ENCODE data around the gene CILP2.

DNA sequence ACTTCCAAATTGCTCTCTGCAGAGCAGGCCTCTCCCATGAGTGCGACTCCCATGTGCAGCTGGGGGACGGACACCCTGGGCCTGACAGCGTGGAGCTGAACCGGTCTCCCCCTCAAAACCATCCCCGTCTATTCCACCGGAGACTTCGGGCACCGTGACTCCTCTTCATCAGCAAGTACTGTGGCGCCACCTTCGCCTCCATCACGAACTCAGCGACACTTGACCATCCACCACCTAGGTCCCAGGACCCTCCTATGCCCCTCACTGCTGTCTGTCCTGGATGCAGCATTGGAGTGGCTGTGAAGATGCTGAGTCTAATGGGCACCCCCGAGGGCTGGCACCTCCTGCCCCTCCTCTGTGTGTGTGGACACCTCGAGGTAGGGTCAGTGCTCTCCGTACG is 20.6 kb downstream of the CILP2 start:
- TF ChIP-seq POLR2AphosphoS5 (IDR thresholded peaks at IDR 0.05; ENCODE audit: borderline replicate concordance, low read depth, low read length) (no peak), EZH2 (IDR thresholded peaks at IDR 0.05) (no peak), FOXP2 (optimal IDR thresholded peaks at IDR 0.05; ENCODE audit: control extremely low read depth, extremely low read length, insufficient read depth) (no peak)
